Left ventricle myocardium inferior (tissue), 1 donor: Measurements from ENCODE around the gene NUMBL. TPM values are rescaled to one million over a fixed set of nuclear protein-coding genes. Genes with fewer than 3 reads are reported as not detected.
"Not testable (repeated sequence)": the region's sequence is repeated elsewhere in the genome, so short reads cannot be mapped to it uniquely, and the experiment has no call there.

ENCODE experiments used
- DNase-seq: peaks from one replicate; pipeline ENCODE4 v3.0.0-alpha.2; 2020
- H3K27ac ChIP-seq: fragments of 200-600 bp; replicated peaks from 2 replicates; pipeline ENCODE4 v1.8.0; 2021
- H3K27me3 ChIP-seq: fragments of 200-600 bp; 2 replicates; pipeline ENCODE4 v1.8.0; 2021; ENCODE audit warnings: low read depth
- H3K36me3 ChIP-seq: fragments of 200-600 bp; 2 replicates; pipeline ENCODE4 v1.8.0; 2021
- H3K4me1 ChIP-seq: fragments of 200-600 bp; 2 replicates; pipeline ENCODE4 v1.8.0; 2021
- H3K4me3 ChIP-seq: fragments of 200-600 bp; 2 replicates; pipeline ENCODE4 v1.8.0; 2021; ENCODE audit warnings: mild to moderate bottlenecking, moderate library complexity
- H3K9me3 ChIP-seq: fragments of 200-600 bp; replicated peaks from 2 replicates; pipeline ENCODE4 v1.8.0; 2021
- intact Hi-C: fragments of 100-400 bp; cut with micrococcal nuclease; formaldehyde crosslinking; loops from one replicate; pipeline ENCODE4 v1.11.0; 2022
- total RNA-seq: library from RNA; stranded (reverse); fragmentation: NEBNext Ultra II Directional; extraction: Animal tissue kit (Norgen Biotek cat#: 25700); gene quantifications from one replicate; pipeline ENCODE4 v1.2.1, GENCODE V29; 2021
- TF ChIP-seq, protein P1 (sequence below): fragments of 200-600 bp; IDR thresholded peaks from 2 replicates; pipeline ENCODE4 v1.8.0; 2021; ENCODE audit warnings: antibody characterized with exemption, mild to moderate bottlenecking, borderline replicate concordance
- donor health status: DM: no; HTN: yes; CAD: no; lungs with severe emphysema.

Gene NUMBL
- total RNA-seq, 1 donor from 2014 or later, result 14.7 TPM

DNA sequence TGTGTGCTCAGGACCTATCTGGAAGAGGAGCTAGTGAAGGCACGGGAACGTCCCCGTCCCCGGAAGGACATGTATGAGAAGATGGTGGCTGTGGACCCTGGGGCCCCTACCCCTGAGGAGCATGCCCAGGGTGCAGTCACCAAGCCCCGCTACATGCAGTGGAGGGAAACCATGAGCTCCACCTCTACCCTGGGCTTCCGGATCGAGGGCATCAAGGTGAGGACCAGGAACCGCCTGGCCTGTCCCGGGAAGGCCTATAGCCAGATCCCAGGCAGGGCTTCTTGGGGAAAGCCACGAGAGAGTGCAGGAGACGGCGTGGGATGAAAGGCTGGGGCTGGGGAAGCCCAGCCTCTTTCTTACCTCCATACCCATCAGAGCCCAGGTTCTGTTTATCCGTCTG is 42.7 kb upstream of the NUMBL start:
- no peak for DNase-seq
- Histone ChIP-seq H3K27ac (no peak overlapping the region), H3K4me3 (no peak overlapping the region), H3K9me3 (no peaks in the 10 kb centered on the region), H3K4me1 (peaks cover 15% of the 10 kb centered on the region), H3K36me3 (peaks cover 100% of the 10 kb centered on the region), H3K27me3 (no peaks in the 10 kb centered on the region)
- intact Hi-C loops, result no loop called here
- TF ChIP-seq, protein P1, sequence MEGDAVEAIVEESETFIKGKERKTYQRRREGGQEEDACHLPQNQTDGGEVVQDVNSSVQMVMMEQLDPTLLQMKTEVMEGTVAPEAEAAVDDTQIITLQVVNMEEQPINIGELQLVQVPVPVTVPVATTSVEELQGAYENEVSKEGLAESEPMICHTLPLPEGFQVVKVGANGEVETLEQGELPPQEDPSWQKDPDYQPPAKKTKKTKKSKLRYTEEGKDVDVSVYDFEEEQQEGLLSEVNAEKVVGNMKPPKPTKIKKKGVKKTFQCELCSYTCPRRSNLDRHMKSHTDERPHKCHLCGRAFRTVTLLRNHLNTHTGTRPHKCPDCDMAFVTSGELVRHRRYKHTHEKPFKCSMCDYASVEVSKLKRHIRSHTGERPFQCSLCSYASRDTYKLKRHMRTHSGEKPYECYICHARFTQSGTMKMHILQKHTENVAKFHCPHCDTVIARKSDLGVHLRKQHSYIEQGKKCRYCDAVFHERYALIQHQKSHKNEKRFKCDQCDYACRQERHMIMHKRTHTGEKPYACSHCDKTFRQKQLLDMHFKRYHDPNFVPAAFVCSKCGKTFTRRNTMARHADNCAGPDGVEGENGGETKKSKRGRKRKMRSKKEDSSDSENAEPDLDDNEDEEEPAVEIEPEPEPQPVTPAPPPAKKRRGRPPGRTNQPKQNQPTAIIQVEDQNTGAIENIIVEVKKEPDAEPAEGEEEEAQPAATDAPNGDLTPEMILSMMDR, result no peak

DNA sequence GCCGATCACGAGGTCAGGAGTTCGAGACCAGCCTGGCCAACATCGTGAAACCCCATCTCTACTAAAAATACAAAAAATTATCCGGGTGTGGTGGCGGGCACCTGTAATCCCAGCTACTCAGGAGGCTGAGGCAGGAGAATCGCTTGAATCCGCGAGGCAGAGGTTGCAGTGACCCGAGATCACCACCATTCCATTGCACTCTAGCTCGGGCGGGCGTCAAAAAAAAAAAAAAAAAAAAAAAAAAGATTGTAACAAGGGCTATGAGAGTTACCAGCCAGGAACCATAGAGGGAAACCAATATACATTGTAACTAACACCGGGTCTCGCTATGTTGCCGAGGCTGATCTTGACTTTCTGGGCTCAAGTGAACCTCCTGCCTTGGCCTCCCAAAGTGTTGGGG is 41.9 kb upstream of the NUMBL start:
- DNase-seq, H3K27ac ChIP-seq, intact Hi-C loops, H3K4me3 ChIP-seq, H3K27me3 ChIP-seq, H3K9me3 ChIP-seq: not testable (repeated sequence)
- Histone ChIP-seq H3K4me1 (peaks cover 13% of the 10 kb centered on the region), H3K36me3 (peaks cover 100% of the 10 kb centered on the region)

DNA sequence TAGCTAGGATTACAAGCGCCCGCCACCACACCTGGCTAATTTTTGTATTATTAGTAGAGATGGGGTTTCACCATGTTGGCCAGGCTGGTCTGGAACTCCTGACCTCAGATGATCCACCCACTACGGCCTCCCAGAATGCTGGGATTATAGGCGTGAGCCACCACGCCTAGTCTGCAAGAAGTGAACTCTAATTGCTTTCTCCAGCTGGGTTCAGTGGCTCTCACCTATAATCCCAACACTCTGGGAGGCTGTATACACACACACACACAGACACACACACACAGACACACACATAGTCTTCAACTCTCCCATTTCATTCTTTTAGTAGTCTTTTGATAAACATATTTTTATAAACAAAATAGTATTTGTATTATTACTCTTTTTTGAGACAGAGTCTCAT is 39.6 kb upstream of the NUMBL start:
- DNase-seq, H3K4me3 ChIP-seq, H3K27ac ChIP-seq, intact Hi-C loops, H3K9me3 ChIP-seq, H3K4me1 ChIP-seq, H3K27me3 ChIP-seq: not testable (repeated sequence)
- H3K36me3 ChIP-seq, result peaks cover 100% of the 10 kb centered on the region

DNA sequence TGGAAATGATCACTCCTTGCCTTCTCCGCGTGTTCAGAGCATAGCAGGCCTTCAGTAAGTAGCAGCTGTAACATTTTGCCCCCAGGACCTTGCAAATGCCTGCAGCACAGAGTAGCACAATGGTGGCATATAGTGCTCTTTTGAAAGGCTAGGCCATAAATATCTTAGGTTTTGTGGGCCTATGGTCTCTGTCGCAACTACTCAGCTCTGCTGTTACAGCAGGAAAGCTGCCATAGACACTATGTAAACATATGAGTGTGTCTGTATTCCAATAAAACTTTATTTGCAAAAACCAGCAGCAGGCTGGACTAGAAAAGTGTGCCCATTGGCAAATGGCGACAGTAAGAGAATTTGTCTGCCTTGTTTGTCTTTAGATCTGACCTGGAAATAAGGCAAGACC is 35.8 kb upstream of the NUMBL start:
- no peak for DNase-seq
- Histone ChIP-seq H3K27me3 (no peaks in the 10 kb centered on the region), H3K9me3 (peaks cover 5% of the 10 kb centered on the region), H3K4me1 (peaks cover 19% of the 10 kb centered on the region), H3K27ac (no peak overlapping the region), H3K4me3 (no peak overlapping the region), H3K36me3 (peaks cover 89% of the 10 kb centered on the region)
- intact Hi-C loops, result no loop called here
- TF ChIP-seq, protein P1, result no peak

DNA sequence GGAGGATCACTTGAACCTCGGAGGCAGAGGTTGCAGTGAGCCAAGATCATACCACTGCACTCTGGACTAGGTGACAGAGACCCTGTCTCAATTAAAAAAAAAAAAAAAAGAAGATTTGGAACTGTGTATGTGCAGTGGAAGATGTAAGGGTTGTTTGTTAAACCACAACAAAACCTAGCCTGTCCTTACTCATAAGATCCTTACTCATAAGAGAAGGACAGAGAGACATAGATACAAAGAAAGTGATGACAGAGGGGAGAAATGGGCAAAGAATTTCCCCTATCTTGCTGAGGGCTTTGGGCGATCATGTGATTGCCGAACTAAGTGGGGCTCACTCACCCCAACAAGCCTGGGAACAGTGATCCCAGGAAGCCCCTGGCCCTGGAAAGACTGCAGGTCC is 34.4 kb upstream of the NUMBL start:
- peaks cover 74% of the 10 kb centered on the region for H3K36me3 ChIP-seq
- intact Hi-C loops, result no loop called here
- H3K4me3 ChIP-seq, result no peak overlapping the region
- no peaks in the 10 kb centered on the region for H3K27me3 ChIP-seq
- H3K27ac ChIP-seq, result no peak overlapping the region
- H3K4me1 ChIP-seq, result peaks cover 34% of the 10 kb centered on the region
- DNase-seq, result no peak
- H3K9me3 ChIP-seq, result peaks cover 5% of the 10 kb centered on the region
- TF ChIP-seq, protein P1, result no peak

DNA sequence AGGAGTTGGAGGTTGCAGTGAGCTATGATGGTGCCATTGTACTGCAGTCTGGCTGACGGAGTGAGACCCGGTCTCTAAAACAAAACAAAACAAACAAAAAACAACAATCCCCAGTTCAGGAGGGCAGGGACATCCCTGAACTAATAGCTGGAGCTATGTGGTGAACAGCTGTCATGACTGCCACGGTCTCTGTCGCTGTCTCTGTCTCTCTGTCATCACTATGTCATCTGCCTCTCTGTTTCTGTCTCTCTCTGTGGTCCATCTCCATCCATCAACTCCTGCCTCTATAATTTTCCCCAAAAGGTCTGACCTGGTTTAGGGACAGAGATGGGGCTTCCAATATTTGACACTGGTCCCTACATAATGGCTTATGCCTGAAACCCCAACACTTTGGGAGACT is 33.9 kb upstream of the NUMBL start:
- Histone ChIP-seq H3K4me3 (no peak overlapping the region), H3K9me3 (peaks cover 5% of the 10 kb centered on the region), H3K4me1 (peaks cover 39% of the 10 kb centered on the region), H3K27me3 (no peaks in the 10 kb centered on the region), H3K27ac (no peak overlapping the region), H3K36me3 (peaks cover 69% of the 10 kb centered on the region)
- intact Hi-C loops, result no loop called here
- no peak for DNase-seq
- TF ChIP-seq, protein P1, result no peak
